Upper lobe of left lung (tissue), 6 donors: ENCODE data around the gene MRPL9. TPM values are rescaled to one million over a fixed set of nuclear protein-coding genes. Genes with fewer than 3 reads are reported as not detected.
"Not testable (repeated sequence)": the region's sequence is repeated elsewhere in the genome, so short reads cannot be mapped to it uniquely, and the experiment has no call there.

Experiments
- ATAC-seq, 2 donors: fragments of 200-7000 bp; cut with Tn5 transposase; one replicate each; pipeline ENCODE4 v1.9.1; 2022; ENCODE audit warnings: mild to moderate bottlenecking in 2 of 2, moderate library complexity in 2 of 2; ENCODE audit not compliant: low FRiP score in 2 of 2
- DNase-seq, 2 donors: peaks; one replicate each; pipeline ENCODE4 v3.0.0-alpha.2; 2019 to 2020
- H3K27ac ChIP-seq, 4 donors: fragments of 200-600 bp; sonication (generic); one replicate each; pipeline ENCODE4 v1.5.1; 2016 to 2019
- H3K27me3 ChIP-seq, 4 donors: fragments of 200-600 bp; sonication (generic); one replicate each; pipeline ENCODE4 v1.5.1; 2017 to 2019
- H3K36me3 ChIP-seq, 4 donors: fragments of 200-600 bp; sonication (generic); one replicate each; pipeline ENCODE4 v1.5.1; 2016 to 2019
- H3K4me1 ChIP-seq, 4 donors: fragments of 200-600 bp; sonication (generic); one replicate each; pipeline ENCODE4 v1.5.1; 2018 to 2019
- H3K4me3 ChIP-seq, 4 donors: fragments of 200-600 bp; sonication (generic); one replicate each; pipeline ENCODE4 v1.5.1; 2017 to 2019; ENCODE audit warnings: mild to moderate bottlenecking in 2 of 4, moderate library complexity in 1 of 4
- H3K9me3 ChIP-seq, 4 donors: fragments of 200-600 bp; sonication (generic); one replicate each; pipeline ENCODE4 v1.5.1; 2018 to 2019
- CTCF ChIP-seq, 6 experiments: fragments of 450-650 bp in 4 of 6; fragments of 200-600 bp in 2 of 6; sonication (generic) in 2 of 6; IDR thresholded peaks; one replicate each; pipeline ENCODE4 v1.5.1; 2016 to 2019; ENCODE audit warnings: antibody characterized with exemption in 6 of 6
- EP300 ChIP-seq, 4 donors: sonication (generic); formaldehyde crosslinking; IDR thresholded peaks; one replicate each; pipeline ENCODE4 v1.5.1; 2017; ENCODE audit warnings: antibody characterized with exemption in 4 of 4, control low read depth in 2 of 4
- POLR2A ChIP-seq, 4 donors: fragments of 450-650 bp; IDR thresholded peaks; one replicate each; pipeline ENCODE4 v1.5.1; 2016 to 2017; ENCODE audit warnings: antibody characterized with exemption in 4 of 4, mild to moderate bottlenecking in 2 of 4
- POLR2AphosphoS5 ChIP-seq, 2 donors: sonication (generic); formaldehyde crosslinking; IDR thresholded peaks; one replicate each; pipeline ENCODE4 v1.5.1; 2017; ENCODE audit warnings: antibody characterized with exemption in 2 of 2
- WGBS, 2 donors: methylation state at CpG; one replicate each; pipeline ENCODE4 v1.1.5; 2017 to 2018; 5-methylcytosine and 5-hydroxymethylcytosine counted together
- total RNA-seq, 6 donors: library from RNA; depleted of rRNA in 4 of 6; stranded (reverse); fragments of >200 nt in 4 of 6; gene quantifications; one replicate each; pipeline versions ENCODE4 v1.1.0 to v1.2.1, GENCODE V29; 2016 to 2021
- donor health status: DM: no; HTN: no; CAD: no; lungs with moderate emphysema.
- donor health status: DM: no; HTN: yes; CAD: no; lungs with severe emphysema.

MRPL9 gene
- total RNA-seq, 6 donors from 2014 or later = 27.6 to 94.3 (median 53.2) TPM

DNA sequence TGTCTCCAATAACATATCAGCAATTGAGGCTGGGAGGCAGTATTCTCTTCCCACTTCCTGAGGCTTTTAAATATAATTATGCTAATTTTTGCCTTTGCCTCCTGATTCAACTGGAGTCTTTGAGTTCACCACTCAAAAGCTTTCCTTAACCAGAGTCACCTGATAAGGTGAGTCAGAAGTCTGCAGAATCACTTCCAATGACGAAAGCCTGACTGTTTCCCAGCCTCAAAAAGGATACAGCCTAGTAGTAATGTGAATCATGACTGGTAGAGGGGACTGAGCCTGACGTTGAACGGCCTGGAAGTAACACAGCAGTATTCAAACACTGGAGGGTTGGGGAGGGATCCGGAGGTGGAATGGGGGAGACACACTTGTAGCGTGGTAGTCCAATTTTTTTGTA lies 10.4 kb upstream of the MRPL9 start:
- Histone ChIP-seq H3K4me3 (no peak overlapping the region), H3K27me3 (no peaks in the 10 kb centered on the region), H3K27ac (no peak overlapping the region), H3K36me3 (peaks cover 8 to 46% (median 20%) of the 10 kb centered on the region in 4 donors), H3K4me1 (no peaks in the 10 kb centered on the region), H3K9me3 (no peaks in the 10 kb centered on the region)
- ATAC-seq (peak in 1 of 2 donors; percentile 43), DNase-seq (peak in 1 of 2 donors; percentile 25)
- WGBS, 2 donors = 85 to 88% methylated on average over 5 of the region's 5 CpGs
- TF ChIP-seq POLR2A (IDR thresholded peaks at IDR 0.05) (no peak), CTCF (IDR thresholded peaks at IDR 0.05) (no peak), EP300 (IDR thresholded peaks at IDR 0.05) (peak in 1 of 4 donors; percentile 3)

DNA sequence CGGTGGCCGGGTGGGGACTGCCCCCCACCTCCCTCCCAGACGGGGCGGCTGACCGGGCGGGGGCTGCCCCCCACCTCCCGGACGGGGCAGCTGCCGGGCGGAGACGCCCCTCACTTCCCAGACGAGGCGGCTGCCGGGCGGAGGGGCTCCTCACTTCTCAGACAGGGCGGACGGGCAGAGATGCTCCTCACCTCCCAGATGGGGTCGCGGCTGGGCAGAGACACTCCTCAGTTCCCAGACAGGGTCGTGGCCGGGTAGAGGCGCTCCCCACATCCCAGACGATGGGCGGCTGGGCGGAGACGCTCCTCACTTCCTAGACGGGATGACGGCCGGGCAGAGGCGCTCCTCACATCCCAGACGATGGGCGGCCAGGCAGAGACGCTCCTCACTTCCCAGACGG lies 6.0 kb upstream of the MRPL9 start:
- H3K4me1 ChIP-seq, H3K9me3 ChIP-seq, H3K36me3 ChIP-seq, H3K27ac ChIP-seq, H3K4me3 ChIP-seq, ATAC-seq, H3K27me3 ChIP-seq: not testable (repeated sequence)
- WGBS, 2 donors = 86 to 92% methylated on average over 11 to 21 of the region's 34 CpGs
- DNase-seq = peak in 1 of 2 donors; percentile 60

DNA sequence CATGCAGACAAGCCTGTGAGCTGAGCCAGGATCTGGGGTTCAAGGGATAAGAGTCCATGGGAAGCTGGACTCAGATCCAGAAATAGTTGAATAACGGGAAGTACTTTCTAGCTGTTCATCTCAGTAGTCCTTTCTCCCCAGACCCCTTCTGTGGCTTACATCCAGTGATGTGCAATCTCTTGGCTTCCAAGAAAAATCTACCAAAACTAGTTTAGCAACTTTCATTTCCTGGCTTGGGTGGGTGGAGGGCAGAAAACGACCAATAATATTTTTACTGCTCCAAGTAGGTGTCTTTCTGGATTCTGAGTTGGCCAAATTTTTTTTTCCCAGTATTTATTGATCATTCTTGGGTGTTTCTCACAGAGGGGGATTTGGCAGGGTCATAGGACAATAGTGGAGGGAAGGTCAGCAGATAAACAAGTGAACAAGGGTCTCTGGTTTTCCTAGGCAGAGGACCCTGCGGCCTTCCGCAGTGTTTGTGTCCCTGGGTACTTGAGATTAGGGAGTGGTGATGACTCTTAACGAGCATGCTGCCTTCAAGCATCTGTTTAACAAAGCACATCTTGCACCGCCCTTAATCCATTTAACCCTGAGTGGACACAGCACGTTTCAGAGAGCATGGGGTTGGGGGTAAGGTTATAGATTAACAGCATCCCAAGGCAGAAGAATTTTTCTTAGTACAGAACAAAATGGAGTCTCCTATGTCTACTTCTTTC lies 5.2 kb upstream of the MRPL9 start:
- DNase-seq = peak in 1 of 2 donors; percentile 26
- H3K4me1 ChIP-seq = peaks cover 0 to 15% (median 11%) of the 10 kb centered on the region in 4 donors
- H3K36me3 ChIP-seq, H3K4me3 ChIP-seq, H3K27me3 ChIP-seq, H3K9me3 ChIP-seq: not testable (repeated sequence)
- ATAC-seq = peak in 1 of 2 donors; percentile 64
- 28 to 62% methylated on average over 2 to 4 of the region's 7 CpGs for WGBS, 2 donors
- H3K27ac ChIP-seq = peak overlapping the region; percentile 13 to 75 (median 38)

- ATAC-seq = no peak
- 55 to 60% methylated on average over 10 of the region's 10 CpGs for WGBS, 2 donors
- TF ChIP-seq CTCF (IDR thresholded peaks at IDR 0.05) = no peak
- TF ChIP-seq POLR2A (IDR thresholded peaks at IDR 0.05) = no peak
- TF ChIP-seq POLR2AphosphoS5 (IDR thresholded peaks at IDR 0.05) = no peak
- TF ChIP-seq EP300 (IDR thresholded peaks at IDR 0.05) = no peak
- peaks cover 0 to 32% (median 25%) of the 10 kb centered on the region in 4 donors for H3K36me3 ChIP-seq
- H3K4me1 ChIP-seq = peaks cover 0 to 22% (median 15%) of the 10 kb centered on the region in 4 donors
- no peaks in the 10 kb centered on the region for H3K27me3 ChIP-seq
- peak overlapping the region; percentile 88 to 97 (median 90) for H3K27ac ChIP-seq
- peak overlapping the region; percentile 45 to 91 (median 64) for H3K4me3 ChIP-seq
- H3K9me3 ChIP-seq = no peaks in the 10 kb centered on the region
- no peak for DNase-seq
These were observed 694 bp upstream of the MRPL9 start for GRCh38 chr1:151763990-151764389.

DNA sequence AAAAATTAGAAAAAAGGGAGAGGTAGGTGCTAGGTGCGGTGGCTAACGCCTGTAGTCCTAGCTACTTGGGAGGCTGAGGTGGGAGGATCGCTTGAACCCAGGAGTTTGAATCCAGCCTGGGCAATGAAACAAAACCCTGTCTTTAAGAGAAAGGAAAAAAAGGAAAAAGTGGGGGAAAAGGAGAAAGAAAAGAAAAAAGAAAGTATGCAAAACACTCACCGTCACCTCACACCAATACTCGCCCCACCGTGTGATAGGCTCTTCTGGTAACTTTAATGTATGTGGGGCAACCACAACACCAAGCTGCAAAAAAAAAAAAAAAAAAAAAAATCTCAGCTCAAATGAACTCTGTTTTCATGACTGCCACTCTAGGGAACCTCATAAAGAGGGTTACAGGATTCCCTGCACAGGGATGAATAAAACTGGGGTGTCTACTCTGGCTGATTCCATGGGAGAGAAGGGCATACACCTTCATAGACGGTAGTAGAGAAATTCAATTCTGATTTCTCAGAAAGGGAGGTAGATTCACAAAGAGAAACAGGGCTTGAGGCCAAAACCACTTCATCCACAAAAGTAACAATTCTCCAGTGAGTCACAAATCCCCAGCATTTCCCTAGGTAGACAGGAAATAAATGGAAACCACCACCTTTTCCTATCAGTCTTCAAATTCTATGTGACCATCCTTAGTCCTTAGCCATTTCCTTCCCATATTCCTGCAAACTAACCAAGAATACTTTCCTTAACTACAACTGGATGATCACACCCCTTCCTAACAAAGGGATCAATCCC lies 2.5 kb downstream of the MRPL9 start:
- H3K36me3 ChIP-seq = peaks cover 0 to 50% (median 33%) of the 10 kb centered on the region in 4 donors

More for the DNA sequence above, 2.5 kb downstream of the MRPL9 start:
- no peak for TF ChIP-seq EP300 (IDR thresholded peaks at IDR 0.05)
- no peak for TF ChIP-seq POLR2AphosphoS5 (IDR thresholded peaks at IDR 0.05)
- TF ChIP-seq CTCF (IDR thresholded peaks at IDR 0.05) = no peak
- TF ChIP-seq POLR2A (IDR thresholded peaks at IDR 0.05) = no peak
- no peak overlapping the region for H3K4me3 ChIP-seq
- ATAC-seq (no peak), DNase-seq (no peak)
- peaks cover 0 to 17% (median 12%) of the 10 kb centered on the region in 4 donors for H3K4me1 ChIP-seq
- no peaks in the 10 kb centered on the region for H3K9me3 ChIP-seq
- no peaks in the 10 kb centered on the region for H3K27me3 ChIP-seq
- no peak overlapping the region for H3K27ac ChIP-seq
- WGBS, 2 donors = 94 to 97% methylated on average over 7 of the region's 7 CpGs
